Smooth muscle cell (in vitro differentiated cells): Measurements from ENCODE around the gene USHBP1. TPM values are rescaled to one million over a fixed set of nuclear protein-coding genes. Genes with fewer than 3 reads are reported as not detected.

Experiments used
- DNase-seq: peaks from one replicate; lab custom pipeline; 2025; ENCODE audit not compliant: unreplicated experiment; lab: John Stamatoyannopoulos, UW
- H2AFZ ChIP-seq: fragments of 200-600 bp; sonication (generic); 2 replicates; pipeline ENCODE4 v1.6.0; 2016; ENCODE audit warnings: antibody characterized with exemption, low read depth, mild to moderate bottlenecking
- H3F3A ChIP-seq: fragments of 200-600 bp; sonication (generic); 2 replicates; pipeline ENCODE4 v1.6.0; 2017; ENCODE audit warnings: antibody characterized with exemption, low read depth
- H3K27ac ChIP-seq: fragments of 200-600 bp; sonication (generic); 2 replicates; pipeline ENCODE4 v1.5.1; 2016; ENCODE audit warnings: low read depth, mild to moderate bottlenecking
- H3K27me3 ChIP-seq: fragments of 200-600 bp; sonication (generic); 2 replicates; pipeline ENCODE4 v1.6.1; 2016; ENCODE audit warnings: low read depth, mild to moderate bottlenecking
- H3K36me3 ChIP-seq: fragments of 200-600 bp; sonication (generic); 2 replicates; pipeline ENCODE4 v1.5.1; 2016; ENCODE audit warnings: low read depth
- H3K4me1 ChIP-seq: fragments of 200-600 bp; sonication (generic); 2 replicates; pipeline ENCODE4 v1.5.1; 2016; ENCODE audit warnings: low read depth
- H3K4me2 ChIP-seq: fragments of 200-600 bp; sonication (generic); 2 replicates; pipeline ENCODE4 v1.6.0; 2016; ENCODE audit warnings: mild to moderate bottlenecking
- H3K4me3 ChIP-seq: fragments of 200-600 bp; sonication (generic); 2 replicates; pipeline ENCODE4 v1.5.1; 2016; ENCODE audit warnings: mild to moderate bottlenecking
- H3K79me2 ChIP-seq: fragments of 200-600 bp; sonication (generic); 2 replicates; pipeline ENCODE4 v1.6.0; 2016; ENCODE audit warnings: low read depth, mild to moderate bottlenecking
- H3K9ac ChIP-seq: fragments of 200-600 bp; sonication (generic); 2 replicates; pipeline ENCODE4 v1.6.0; 2016; ENCODE audit warnings: low read depth
- H3K9me3 ChIP-seq: fragments of 200-600 bp; sonication (generic); replicated peaks from 2 replicates; pipeline ENCODE4 v1.5.1; 2016; ENCODE audit warnings: low read depth
- H4K20me1 ChIP-seq: fragments of 200-600 bp; sonication (generic); 2 replicates; pipeline ENCODE4 v1.6.0; 2016; ENCODE audit warnings: low read depth
- CTCF ChIP-seq: fragments of 200-600 bp; sonication (generic); IDR thresholded peaks from 2 replicates; pipeline ENCODE4 v1.5.1; 2017; ENCODE audit warnings: borderline replicate concordance, mild to moderate bottlenecking, antibody characterized with exemption; ENCODE audit not compliant: insufficient read depth, poor library complexity, severe bottlenecking
- WGBS: methylation state at CpG from one replicate; pipeline ENCODE4 v1.1.7; 2016; ENCODE audit warnings: low lambda C conversion rate; 5-methylcytosine and 5-hydroxymethylcytosine counted together
- polyA plus RNA-seq: library from polyadenylated mRNA; unstranded; fragments of >200 nt; fragmentation: Nextera tagmentation; extraction: Ambion mirVana; gene quantifications from 2 replicates; pipeline ENCODE4 v1.2.1, GENCODE V29; 2016
- total RNA-seq: library from RNA; depleted of rRNA; stranded (reverse); fragments of >200 nt; gene quantifications from 2 replicates; pipeline ENCODE4 v1.2.3, GENCODE V29; 2014

Gene USHBP1
- total and polyA plus RNA-seq, 2 experiments from 2014 or later: not detected

GRCh38 chr19:17226002-17226933 is 38.3 kb downstream of the USHBP1 start, which contains the start of gene OCEL1:
TSS of gene OCEL1 (plus strand) at chr19:17226226. CDS start at chr19:17226248, 22 bp downstream.
- Histone ChIP-seq H3K9me3 (no peaks in the 10 kb centered on the region), H4K20me1 (no peaks in the 10 kb centered on the region), H3K4me3 (peak within 1 kb of the TSS; percentile 70), H3K27ac (peak within 1 kb of the TSS; percentile 48), H3K4me2 (peak within 1 kb of the TSS; percentile 96), H2AFZ (peak within 1 kb of the TSS; percentile 18), H3K79me2 (no peaks in the 10 kb centered on the region), H3F3A (peaks cover 21% of the 10 kb centered on the region), H3K9ac (peak within 1 kb of the TSS; percentile 67), H3K36me3 (no peaks in the 10 kb centered on the region), H3K4me1 (peaks cover 5% of the 10 kb centered on the region), H3K27me3 (no peaks in the 10 kb centered on the region)
- DNase-seq: peak; percentile 97
- under 1% methylated on average over 63 of the region's 90 CpGs for WGBS
- no peak for TF ChIP-seq CTCF

- peaks cover 5% of the 10 kb centered on the region for H3K4me1 ChIP-seq
- no peaks in the 10 kb centered on the region for H3K36me3 ChIP-seq
- H3K27me3 ChIP-seq: no peaks in the 10 kb centered on the region
- no peaks in the 10 kb centered on the region for H3K79me2 ChIP-seq
- no peak overlapping the region for H3K9ac ChIP-seq
- 95% methylated on average over 10 of the region's 10 CpGs for WGBS
- H3F3A ChIP-seq: peaks cover 19% of the 10 kb centered on the region
- H3K4me2 ChIP-seq: peak overlapping the region; percentile 96
- no peak for TF ChIP-seq CTCF
- no peaks in the 10 kb centered on the region for H3K9me3 ChIP-seq
- no peak overlapping the region for H3K4me3 ChIP-seq
- H2AFZ ChIP-seq: no peak overlapping the region
- no peaks in the 10 kb centered on the region for H4K20me1 ChIP-seq
- H3K27ac ChIP-seq: no peak overlapping the region
- no peak for DNase-seq
These were observed 39.5 kb downstream of the USHBP1 start for GRCh38 chr19:17225053-17225452.

- no peak for DNase-seq
- 69% methylated on average over 12 of the region's 14 CpGs for WGBS
- Histone ChIP-seq H3K4me2 (no peak overlapping the region), H3K9me3 (no peaks in the 10 kb centered on the region), H3K79me2 (no peaks in the 10 kb centered on the region), H2AFZ (no peak overlapping the region), H3K27me3 (no peaks in the 10 kb centered on the region), H3K9ac (no peak overlapping the region), H4K20me1 (no peaks in the 10 kb centered on the region), H3K36me3 (no peaks in the 10 kb centered on the region), H3K4me3 (no peak overlapping the region), H3F3A (peaks cover 9% of the 10 kb centered on the region), H3K4me1 (no peaks in the 10 kb centered on the region), H3K27ac (no peak overlapping the region)
- no peak for TF ChIP-seq CTCF
These were observed 44.3 kb downstream of the USHBP1 start for GRCh38 chr19:17220207-17220758.
